NCI-H510A (cell line): ENCODE data around the gene HMCN2.
"Not testable (repeated sequence)": the region's sequence is repeated elsewhere in the genome, so short reads cannot be mapped to it uniquely, and the experiment has no call there.

Experiments used
- DNase-seq: peaks from one replicate; lab custom pipeline; 2025; lab: John Stamatoyannopoulos, UW

Gene HMCN2

GRCh38 chr9:130264414-130265350, 878 bp upstream of the HMCN2 start:
- no peak for DNase-seq

GRCh38 chr9:130266236-130267098, 907 bp downstream of the HMCN2 start:
- DNase-seq, result no peak

DNA sequence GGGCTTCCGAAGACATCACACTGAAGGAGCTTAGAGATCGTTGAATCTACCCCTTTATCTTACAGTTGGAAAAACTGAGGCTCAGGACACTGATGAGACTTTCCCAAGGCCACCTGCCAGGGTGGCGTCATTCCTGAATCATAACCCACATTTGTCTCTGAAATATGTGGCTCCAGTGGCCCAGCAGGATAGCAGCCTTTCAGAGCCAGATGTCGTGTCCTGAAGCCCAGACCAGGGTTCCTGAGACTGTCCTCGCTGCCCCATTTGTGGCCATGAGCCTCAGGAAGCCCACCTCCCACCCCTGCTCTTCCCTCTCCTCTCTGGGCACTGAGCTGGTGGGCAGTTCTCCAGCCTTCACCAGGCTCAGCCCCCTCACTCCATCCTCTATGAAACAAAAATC, 2.4 kb downstream of the HMCN2 start:
- DNase-seq, result no peak

GRCh38 chr9:130268521-130269211, 3.1 kb downstream of the HMCN2 start:
- DNase-seq, result peak; percentile 58

GRCh38 chr9:130271473-130271872, 5.9 kb downstream of the HMCN2 start:
- DNase-seq, result no peak

- no peak for DNase-seq
Measured at GRCh38 chr9:130275156-130275555, 9.6 kb downstream of the HMCN2 start.

DNA sequence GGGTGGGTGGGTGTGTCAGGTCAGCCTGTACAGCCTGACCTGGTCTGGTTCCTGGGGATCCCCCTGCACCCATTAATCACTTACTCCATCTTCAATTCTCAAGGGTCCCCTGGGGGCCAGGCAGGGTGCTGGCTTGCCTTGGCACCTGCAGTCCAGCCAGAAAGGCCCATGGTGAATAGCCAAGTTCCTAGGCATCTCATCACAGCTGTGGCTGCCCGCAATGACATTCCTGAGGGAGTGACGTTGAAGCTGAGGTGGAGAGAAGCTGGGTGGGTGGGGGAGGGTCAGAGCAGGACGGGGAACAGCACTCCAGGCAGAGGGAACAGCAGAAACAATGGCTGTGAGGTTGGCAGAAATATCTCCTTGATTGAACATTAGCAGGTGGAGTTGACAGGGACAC, 10.6 kb downstream of the HMCN2 start:
- no peak for DNase-seq

DNA sequence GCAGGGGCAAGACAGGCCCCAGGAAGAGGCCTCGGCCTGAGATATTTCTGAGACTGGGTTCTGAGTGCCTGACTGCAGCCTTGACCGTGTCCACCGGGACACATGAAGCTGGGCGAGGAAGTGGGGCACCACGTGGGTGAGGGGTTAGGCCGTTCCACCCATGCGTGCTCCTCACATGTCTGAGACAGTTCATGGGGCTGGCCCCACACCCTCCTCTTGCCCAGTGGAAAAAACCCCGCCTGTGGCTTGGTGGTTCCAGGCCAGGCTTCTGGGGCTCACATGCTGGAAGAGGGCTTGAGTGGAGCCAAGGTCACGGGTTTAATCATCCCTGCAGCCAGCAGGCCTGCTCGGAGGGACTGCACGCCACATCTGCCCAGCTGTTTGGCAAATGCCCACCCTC, 11.4 kb downstream of the HMCN2 start:
- no peak for DNase-seq

DNA sequence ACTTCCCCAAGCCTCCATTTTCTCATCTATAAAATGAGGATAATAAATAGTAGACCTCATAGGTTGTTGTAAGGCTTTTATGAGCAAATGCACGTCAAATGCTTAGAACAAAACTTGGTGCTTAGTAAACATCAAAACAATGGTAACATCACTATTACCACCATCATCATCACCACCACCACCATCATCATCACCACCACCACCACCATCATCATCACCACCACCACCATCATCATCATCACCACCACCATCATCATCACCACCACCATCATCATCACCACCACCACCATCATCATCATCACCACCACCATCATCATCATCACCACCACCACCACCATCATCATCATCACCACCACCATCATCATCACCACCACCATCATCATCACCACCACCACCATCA, 12.0 kb downstream of the HMCN2 start:
- DNase-seq, result not testable (repeated sequence)

DNA sequence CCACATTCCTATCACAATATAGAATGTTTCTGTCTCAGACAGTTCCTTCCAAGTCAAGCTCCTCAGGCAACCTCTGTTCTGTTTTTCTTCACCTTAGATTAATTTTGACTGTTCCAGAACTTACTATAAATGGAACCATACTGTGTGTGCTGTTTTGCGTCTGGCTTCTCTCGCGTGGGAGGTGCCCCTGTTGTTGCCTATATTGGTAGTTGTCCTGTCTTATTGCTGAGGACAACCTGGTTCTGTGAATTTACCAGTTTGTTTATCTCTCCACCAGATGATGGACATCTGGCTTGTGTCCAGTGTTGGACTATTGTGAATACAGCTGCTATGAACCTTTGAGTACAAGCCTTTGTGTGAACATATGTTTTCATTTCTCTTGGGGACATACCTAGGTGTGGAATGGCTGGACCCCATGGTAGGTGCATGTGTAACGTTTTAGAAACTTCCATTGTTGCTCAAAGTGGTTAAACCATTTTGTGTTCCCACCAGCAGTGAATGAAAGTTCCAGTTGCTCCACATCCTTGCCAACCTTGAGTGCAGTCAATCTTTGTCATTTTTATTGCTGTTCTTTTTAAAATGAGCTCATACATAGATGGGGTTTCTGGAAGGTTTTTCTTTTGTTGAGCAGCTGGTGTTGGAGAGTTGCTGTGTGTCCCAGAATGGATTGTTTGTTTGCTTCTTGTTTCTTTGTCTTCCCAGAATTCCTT, 18.1 kb downstream of the HMCN2 start:
- no peak for DNase-seq

DNA sequence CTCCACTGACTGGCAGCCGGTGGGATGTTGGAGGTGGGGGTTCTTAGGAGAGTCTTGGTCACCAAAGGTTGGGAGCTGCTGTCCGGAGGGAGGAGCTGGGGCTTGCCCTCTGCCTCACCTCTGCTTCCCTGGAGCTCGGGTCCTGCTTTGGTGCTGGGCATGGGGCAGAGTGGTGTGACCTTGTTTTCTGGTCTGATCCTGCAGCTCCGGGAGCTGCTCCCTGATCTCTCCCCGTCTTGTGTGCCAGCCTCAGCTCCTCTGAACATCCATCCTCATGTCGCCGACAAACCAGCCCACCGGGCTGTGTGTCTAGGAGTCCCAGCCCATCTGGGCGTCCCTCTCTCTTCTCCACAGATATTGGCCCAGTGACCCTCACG, 18.7 kb downstream of the HMCN2 start:
- DNase-seq, result no peak

DNA sequence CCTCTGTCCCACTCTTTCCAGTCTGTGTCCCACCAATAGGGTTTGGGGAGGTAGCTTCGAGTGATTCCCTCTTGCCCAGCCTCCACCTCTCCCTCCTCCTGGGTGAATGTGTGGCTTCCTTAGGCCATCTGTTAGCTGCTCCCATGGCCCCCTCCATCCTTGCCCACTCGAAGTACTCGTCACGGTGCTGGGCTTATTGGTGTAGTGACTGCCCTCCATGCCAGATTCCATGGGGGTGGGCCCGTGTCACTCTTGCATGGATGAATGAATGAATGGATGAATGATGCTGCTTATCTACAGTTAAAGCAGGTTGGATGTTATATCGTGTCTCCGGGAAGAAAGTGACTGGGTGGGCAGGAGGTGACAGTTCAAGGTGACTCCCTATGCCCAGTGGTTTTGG, 19.1 kb downstream of the HMCN2 start:
- no peak for DNase-seq

- no peak for DNase-seq
Measured at GRCh38 chr9:130285271-130285670, 19.7 kb downstream of the HMCN2 start.

DNA sequence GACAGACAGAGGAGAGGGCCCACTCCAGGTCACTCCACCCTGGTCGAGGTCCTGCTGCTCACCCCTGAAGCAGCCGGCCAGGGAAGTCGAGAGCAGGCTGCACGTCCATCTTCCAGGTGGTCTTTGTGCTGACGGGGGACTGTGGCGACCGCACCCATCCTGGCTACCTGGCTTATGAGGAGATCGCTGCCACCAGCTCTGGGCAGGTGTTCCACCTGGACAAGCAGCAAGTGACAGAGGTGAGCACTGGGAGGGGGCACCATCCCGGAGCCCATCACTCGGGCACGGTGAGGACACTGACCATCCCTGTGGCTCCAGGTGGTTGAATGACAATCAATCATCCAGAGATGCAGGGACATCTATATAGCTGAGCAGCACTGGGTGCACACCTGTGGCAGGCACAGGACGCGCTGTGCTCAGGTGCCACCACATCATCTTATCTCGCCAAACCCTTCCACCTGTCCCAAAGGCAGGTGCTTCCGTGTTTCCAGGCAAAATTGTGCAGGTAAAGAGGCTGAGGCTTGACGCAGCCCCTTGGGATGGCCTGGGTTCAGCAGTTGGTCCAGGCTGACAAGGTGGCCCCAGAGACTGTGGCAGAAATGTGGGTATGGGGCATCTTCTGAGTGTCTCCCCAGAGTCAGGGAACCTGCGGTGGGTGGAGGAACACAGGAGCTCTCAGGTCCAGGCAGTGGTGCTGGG, 20.7 kb downstream of the HMCN2 start:
- DNase-seq, result no peak

DNA sequence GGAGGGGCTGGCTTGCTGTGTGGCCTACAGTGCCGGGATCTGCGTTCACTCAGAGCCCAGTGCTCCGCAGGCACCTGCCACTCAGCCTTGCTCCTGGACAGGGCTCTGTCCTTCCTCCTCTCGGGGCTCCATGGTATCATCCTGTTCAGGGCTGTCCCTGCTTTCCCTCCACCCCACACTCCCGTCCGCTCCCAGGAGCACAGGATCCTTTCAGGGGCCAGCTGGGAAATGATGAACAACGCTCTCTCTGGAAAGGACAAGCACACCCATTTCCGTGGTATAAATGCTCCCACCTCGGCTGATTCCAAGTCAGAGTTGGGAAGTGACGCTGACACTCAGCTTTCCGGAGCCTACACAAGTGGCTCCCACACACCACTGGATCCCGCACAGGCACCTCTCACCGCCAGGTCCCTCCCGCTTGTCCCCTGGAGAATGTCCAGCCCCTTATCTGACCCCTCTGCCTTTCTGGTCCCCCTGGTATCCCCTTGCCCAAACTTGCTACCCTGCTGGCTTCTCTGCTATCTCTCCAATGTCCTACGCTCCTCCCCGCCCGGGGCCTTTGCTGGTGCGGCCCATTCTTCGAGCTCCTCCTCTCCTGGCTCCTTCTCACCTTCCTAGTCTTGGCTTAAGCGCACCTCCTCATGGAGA, 21.3 kb downstream of the HMCN2 start:
- no peak for DNase-seq

- peak; percentile 39 for DNase-seq
Measured at GRCh38 chr9:130287736-130288135, 22.2 kb downstream of the HMCN2 start.

DNA sequence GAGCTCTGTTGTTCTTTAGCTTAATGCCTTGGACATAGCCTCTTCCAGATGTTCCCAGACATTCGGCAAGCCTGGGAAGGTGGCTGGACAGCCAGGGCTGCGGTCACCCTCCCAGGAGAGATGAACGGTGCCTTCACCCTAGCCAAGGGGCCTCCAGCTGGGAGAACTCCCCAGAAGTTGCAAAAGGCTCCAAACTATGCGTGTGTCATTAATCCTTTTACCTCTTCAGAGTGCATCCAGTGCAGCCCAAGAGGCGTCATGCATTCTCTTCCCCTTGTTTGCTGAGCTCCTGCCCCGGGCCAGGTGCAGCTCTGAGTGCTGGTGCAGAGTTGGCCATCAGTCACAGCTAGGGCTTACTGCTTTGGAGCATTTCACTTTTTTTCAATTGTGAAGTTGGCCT, 22.8 kb downstream of the HMCN2 start:
- no peak for DNase-seq

DNA sequence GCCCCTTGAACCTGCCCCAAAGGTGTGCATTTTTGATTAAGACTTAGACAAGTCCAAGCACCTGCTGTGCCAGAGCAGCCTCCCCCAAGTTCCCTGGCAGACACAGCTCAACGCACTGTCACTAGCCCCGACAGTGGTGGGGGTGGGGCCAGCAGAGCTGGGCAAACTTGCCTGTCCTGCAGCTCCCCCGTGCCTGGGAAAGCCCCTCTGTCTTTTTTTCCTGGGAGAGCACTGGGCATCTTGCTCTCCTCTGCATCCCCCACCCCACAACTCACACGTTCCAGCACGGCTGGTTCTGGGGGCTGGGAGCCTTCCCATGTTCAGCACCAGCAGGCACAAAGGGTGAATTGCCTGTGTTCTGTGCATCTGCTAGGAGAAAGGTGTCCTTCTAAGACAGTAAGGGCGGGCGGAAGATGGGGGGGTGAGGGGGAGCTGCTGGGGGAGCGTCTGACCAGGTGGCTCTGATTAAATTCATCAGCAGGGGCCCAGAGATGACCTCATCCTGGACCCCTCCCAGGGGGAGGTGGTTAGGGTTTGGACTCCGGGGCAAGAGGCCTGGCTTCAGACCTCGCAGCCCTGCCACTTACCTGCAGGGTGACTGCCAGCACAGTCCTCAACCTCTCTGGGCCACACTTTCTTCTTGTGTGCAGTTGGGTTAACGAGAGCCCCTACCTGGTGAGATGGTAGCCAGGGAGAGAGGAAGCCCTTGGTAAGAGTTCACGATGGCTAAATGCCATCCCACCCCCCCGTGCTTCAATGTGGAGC, 23.5 kb downstream of the HMCN2 start:
- no peak for DNase-seq

DNA sequence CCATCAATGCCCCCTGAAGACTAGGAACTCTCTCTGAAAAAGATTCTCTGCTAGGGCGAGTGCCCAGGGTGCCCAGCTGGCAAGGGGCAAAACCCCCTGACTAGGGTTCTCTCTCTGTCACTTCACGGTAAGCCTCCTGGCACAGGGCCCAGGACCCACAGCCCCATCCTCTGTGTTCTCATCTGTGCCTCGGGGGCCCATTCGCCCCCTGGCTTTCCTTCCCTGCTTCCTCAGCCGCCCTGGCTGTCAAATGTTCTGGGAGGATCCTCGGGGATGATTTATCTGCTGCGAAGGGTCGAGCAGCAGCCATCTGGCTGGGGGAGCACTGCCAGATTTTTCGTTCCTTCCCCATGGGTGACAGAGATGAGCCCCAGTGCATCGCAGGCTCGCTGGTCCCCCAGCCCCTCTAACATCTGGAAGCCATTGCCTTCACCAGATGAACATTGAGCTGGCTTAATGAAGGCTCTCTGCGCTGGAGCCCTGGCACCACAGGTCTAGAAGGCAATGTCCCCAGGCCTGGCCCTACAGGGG, 24.2 kb downstream of the HMCN2 start:
- DNase-seq, result no peak
